Measurements from ENCODE around the gene IGF1R.
A peak's percentile ranks its signal among the peaks of the same experiment; 100 is the strongest.

The IGF1R gene

GRCh38 chr15:98842192-98842972 is 194.0 kb downstream of the IGF1R start:
- DNase-seq = no peak

- no peak for DNase-seq
Measured at GRCh38 chr15:98842973-98843285, 194.6 kb downstream of the IGF1R start.

GRCh38 chr15:98843844-98844243 is 195.5 kb downstream of the IGF1R start:
- DNase-seq = no peak

- no peak for DNase-seq
Measured at GRCh38 chr15:98844261-98844660, 195.9 kb downstream of the IGF1R start.

GRCh38 chr15:98845138-98845884 is 197.0 kb downstream of the IGF1R start:
- DNase-seq = no peak

- DNase-seq = peak; percentile 85
Measured at GRCh38 chr15:98850961-98851572, 202.7 kb downstream of the IGF1R start.

- peak; percentile 96 for DNase-seq
Measured at GRCh38 chr15:98853161-98853560, 204.8 kb downstream of the IGF1R start.

- DNase-seq = no peak
Measured at GRCh38 chr15:98853617-98854420, 205.5 kb downstream of the IGF1R start.

- no peak for DNase-seq
Measured at GRCh38 chr15:98854496-98854895, 206.2 kb downstream of the IGF1R start.

- DNase-seq = no peak
Measured at GRCh38 chr15:98855067-98855814, 206.9 kb downstream of the IGF1R start.

GRCh38 chr15:98855815-98856531 is 207.6 kb downstream of the IGF1R start:
- DNase-seq = no peak

- no peak for DNase-seq
Measured at GRCh38 chr15:98856532-98856907, 208.2 kb downstream of the IGF1R start.

GRCh38 chr15:98858610-98859023 is 210.3 kb downstream of the IGF1R start:
- no peak for DNase-seq

GRCh38 chr15:98859149-98859548 is 210.8 kb downstream of the IGF1R start:
- no peak for DNase-seq

- no peak for DNase-seq
Measured at GRCh38 chr15:98860281-98861041, 212.1 kb downstream of the IGF1R start.

- DNase-seq = no peak
Measured at GRCh38 chr15:98861188-98861587, 212.8 kb downstream of the IGF1R start.

- no peak for DNase-seq
Measured at GRCh38 chr15:98863983-98864382, 215.6 kb downstream of the IGF1R start.

- peak; percentile 70 for DNase-seq
Measured at GRCh38 chr15:98865397-98866339, 217.3 kb downstream of the IGF1R start.

- no peak for DNase-seq
Measured at GRCh38 chr15:98866511-98866910, 218.2 kb downstream of the IGF1R start.

- peak; percentile 71 for DNase-seq
Measured at GRCh38 chr15:98868564-98868963, 220.2 kb downstream of the IGF1R start.
